ENCODE measurements around the gene C9orf152. TPM values are rescaled to one million over a fixed set of nuclear protein-coding genes. Genes with fewer than 3 reads are reported as not detected.
"Not testable (repeated sequence)": the region's sequence is repeated elsewhere in the genome, so short reads cannot be mapped to it uniquely, and the experiment has no call there.

C9orf152 gene
- total RNA-seq, 3 donors from 2014 or later: 20.4 to 69.4 (median 42.9) TPM

GRCh38 chr9:110214586-110215355 is 6.8 kb upstream of the C9orf152 start:
- no peak overlapping the region for H3K4me3 ChIP-seq
- peak; percentile 47 for ATAC-seq
- H3K4me1 ChIP-seq (ENCODE audit: low read depth): peaks cover 27% of the 10 kb centered on the region
- no peaks in the 10 kb centered on the region for H3K9me3 ChIP-seq
- no peak for DNase-seq
- intact Hi-C loops (cut with DNase I, micrococcal nuclease): no loop called here
- TF ChIP-seq CTCF (IDR thresholded peaks at IDR 0.05): no peak
- no peaks in the 10 kb centered on the region for H3K36me3 ChIP-seq (ENCODE audit: low read depth)

- ATAC-seq: peak; percentile 80
Observed at GRCh38 chr9:110214090-110214489, 6.1 kb upstream of the C9orf152 start.

GRCh38 chr9:110213413-110214044 is 5.6 kb upstream of the C9orf152 start:
- Histone ChIP-seq H3K36me3 (ENCODE audit: low read depth) (no peaks in the 10 kb centered on the region), H3K4me1 (ENCODE audit: low read depth) (peaks cover 30% of the 10 kb centered on the region), H3K9me3 (no peaks in the 10 kb centered on the region), H3K4me3 (no peak overlapping the region)
- intact Hi-C loops (cut with DNase I, micrococcal nuclease): no loop called here
- peak; percentile 71 for ATAC-seq
- no peak for TF ChIP-seq CTCF (IDR thresholded peaks at IDR 0.05)
- no peak for DNase-seq

More at GRCh38 chr9:110214090-110214489, 6.1 kb upstream of the C9orf152 start:
- Histone ChIP-seq H3K36me3 (ENCODE audit: low read depth) (no peaks in the 10 kb centered on the region), H3K9me3 (no peaks in the 10 kb centered on the region), H3K4me1 (ENCODE audit: low read depth) (peaks cover 27% of the 10 kb centered on the region), H3K4me3 (no peak overlapping the region)
- no peak for DNase-seq
- intact Hi-C loops (cut with DNase I, micrococcal nuclease): no loop called here
- no peak for TF ChIP-seq CTCF (IDR thresholded peaks at IDR 0.05)

- Histone ChIP-seq H3K4me3 (peak overlapping the region; percentile 28), H3K9me3 (no peaks in the 10 kb centered on the region), H3K36me3 (ENCODE audit: low read depth) (no peaks in the 10 kb centered on the region), H3K4me1 (ENCODE audit: low read depth) (peaks cover 16% of the 10 kb centered on the region)
- ATAC-seq (peak; percentile 85), DNase-seq (peak; percentile 85 to 87 (median 86))
- no peak for TF ChIP-seq CTCF (IDR thresholded peaks at IDR 0.05)
- intact Hi-C loops (cut with DNase I, micrococcal nuclease): no loop called here
Observed at GRCh38 chr9:110207071-110207641, 803 bp downstream of the C9orf152 start.

GRCh38 chr9:110206389-110206788 is 1.6 kb downstream of the C9orf152 start:
- peaks cover 18% of the 10 kb centered on the region for H3K4me1 ChIP-seq (ENCODE audit: low read depth)
- H3K9me3 ChIP-seq: no peaks in the 10 kb centered on the region
- peak; percentile 9 for ATAC-seq
- TF ChIP-seq CTCF (IDR thresholded peaks at IDR 0.05): no peak
- DNase-seq: peak in 2 of 3 donors; percentile 60 to 72
- intact Hi-C loops (cut with DNase I, micrococcal nuclease): no loop called here
- no peaks in the 10 kb centered on the region for H3K36me3 ChIP-seq (ENCODE audit: low read depth)
- no peak overlapping the region for H3K4me3 ChIP-seq

GRCh38 chr9:110205612-110206011 is 2.3 kb downstream of the C9orf152 start:
- DNase-seq: peak in 2 of 3 donors; percentile 66 to 72

More at GRCh38 chr9:110205612-110206011, 2.3 kb downstream of the C9orf152 start:
- H3K36me3 ChIP-seq (ENCODE audit: low read depth); intact Hi-C loops (cut with DNase I, micrococcal nuclease); H3K4me3 ChIP-seq; H3K9me3 ChIP-seq: not testable (repeated sequence)
- peaks cover 18% of the 10 kb centered on the region for H3K4me1 ChIP-seq (ENCODE audit: low read depth)
- ATAC-seq: peak; percentile 48
